ENCODE results near the gene LMO7.

GRCh38 chr13:75873494-75873893 is 237.4 kb downstream of the LMO7 start:
- no peak for TF ChIP-seq CTCF (IDR thresholded peaks at IDR 0.05)
- no peak for TF ChIP-seq POLR2A (IDR thresholded peaks at IDR 0.05)
